ENCODE measurements around the gene CMBL. TPM values are rescaled to one million over a fixed set of nuclear protein-coding genes. Genes with fewer than 3 reads are reported as not detected.

Gene CMBL
- total RNA-seq, 4 donors from 2014 or later, result 10.3 to 32.0 (median 23.4) TPM

DNA sequence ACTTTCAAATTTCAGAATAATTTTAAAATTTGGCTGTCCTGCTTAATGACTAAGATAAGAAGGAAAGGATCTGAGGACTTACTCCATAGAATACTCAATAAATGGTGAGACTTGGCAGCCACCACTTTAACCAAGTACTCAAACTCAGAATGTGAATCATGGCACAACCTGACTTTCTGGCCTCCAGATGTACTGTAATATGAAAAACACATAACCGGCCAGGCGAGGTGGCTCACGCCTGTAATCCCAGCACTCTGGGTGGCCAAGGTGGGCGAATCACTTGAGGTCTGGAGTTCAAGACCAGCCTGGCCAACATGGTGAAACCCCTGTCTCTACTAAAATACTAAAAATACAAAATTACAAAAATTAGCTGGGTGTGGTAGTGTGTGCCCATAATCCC lies 35.8 kb upstream of the CMBL start:
- intact Hi-C loops (cut with DNase I), result no loop called here
- 90 to 93% methylated on average over 4 of the region's 4 CpGs for WGBS, 2 donors
- no peak overlapping the region for H3K27ac ChIP-seq

DNA sequence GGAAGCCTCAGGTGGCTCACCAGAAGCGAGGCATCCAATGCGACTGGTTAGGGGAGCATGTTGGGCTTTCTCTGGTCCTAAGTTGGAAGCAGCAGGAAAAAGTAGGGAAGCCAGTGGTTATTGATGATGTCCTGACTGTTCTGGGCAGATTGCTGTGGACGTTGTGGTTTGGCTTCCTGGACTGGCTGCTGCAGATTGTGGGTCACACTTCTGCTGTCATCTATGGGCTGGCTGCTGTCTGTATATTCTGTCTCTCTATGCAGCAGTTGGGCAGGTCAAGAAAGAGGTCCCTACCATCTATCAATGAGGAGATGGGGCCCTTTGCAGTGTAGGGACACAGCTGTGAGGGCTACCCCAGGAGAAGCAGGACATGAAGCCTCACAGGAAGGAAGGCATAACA lies 32.3 kb upstream of the CMBL start:
- intact Hi-C loops (cut with DNase I), result no loop called here
- no peak for DNase-seq
- Histone ChIP-seq H3K9me3 (no peaks in the 10 kb centered on the region), H3K4me3 (replicated peaks in 1 of 3) (no peak overlapping the region), H3K4me1 (no peaks in the 10 kb centered on the region), H3K27ac (no peak overlapping the region), H3K36me3 (no peaks in the 10 kb centered on the region), H3K27me3 (no peaks in the 10 kb centered on the region)
- 70 to 89% methylated on average over 3 of the region's 3 CpGs for WGBS, 2 donors
- no peak for TF ChIP-seq POLR2A (IDR thresholded peaks at IDR 0.05)
- TF ChIP-seq, protein P1, sequence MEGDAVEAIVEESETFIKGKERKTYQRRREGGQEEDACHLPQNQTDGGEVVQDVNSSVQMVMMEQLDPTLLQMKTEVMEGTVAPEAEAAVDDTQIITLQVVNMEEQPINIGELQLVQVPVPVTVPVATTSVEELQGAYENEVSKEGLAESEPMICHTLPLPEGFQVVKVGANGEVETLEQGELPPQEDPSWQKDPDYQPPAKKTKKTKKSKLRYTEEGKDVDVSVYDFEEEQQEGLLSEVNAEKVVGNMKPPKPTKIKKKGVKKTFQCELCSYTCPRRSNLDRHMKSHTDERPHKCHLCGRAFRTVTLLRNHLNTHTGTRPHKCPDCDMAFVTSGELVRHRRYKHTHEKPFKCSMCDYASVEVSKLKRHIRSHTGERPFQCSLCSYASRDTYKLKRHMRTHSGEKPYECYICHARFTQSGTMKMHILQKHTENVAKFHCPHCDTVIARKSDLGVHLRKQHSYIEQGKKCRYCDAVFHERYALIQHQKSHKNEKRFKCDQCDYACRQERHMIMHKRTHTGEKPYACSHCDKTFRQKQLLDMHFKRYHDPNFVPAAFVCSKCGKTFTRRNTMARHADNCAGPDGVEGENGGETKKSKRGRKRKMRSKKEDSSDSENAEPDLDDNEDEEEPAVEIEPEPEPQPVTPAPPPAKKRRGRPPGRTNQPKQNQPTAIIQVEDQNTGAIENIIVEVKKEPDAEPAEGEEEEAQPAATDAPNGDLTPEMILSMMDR (IDR thresholded peaks at IDR 0.05), result no peak

More for the DNA sequence above, 35.8 kb upstream of the CMBL start:
- H3K27me3 ChIP-seq, result no peaks in the 10 kb centered on the region
- no peak overlapping the region for H3K4me3 ChIP-seq (replicated peaks in 1 of 3)
- no peaks in the 10 kb centered on the region for H3K9me3 ChIP-seq
- no peak for TF ChIP-seq POLR2A (IDR thresholded peaks at IDR 0.05)
- TF ChIP-seq, protein P1 (IDR thresholded peaks at IDR 0.05), result no peak
- no peaks in the 10 kb centered on the region for H3K4me1 ChIP-seq
- DNase-seq, result no peak
- H3K36me3 ChIP-seq, result no peaks in the 10 kb centered on the region

DNA sequence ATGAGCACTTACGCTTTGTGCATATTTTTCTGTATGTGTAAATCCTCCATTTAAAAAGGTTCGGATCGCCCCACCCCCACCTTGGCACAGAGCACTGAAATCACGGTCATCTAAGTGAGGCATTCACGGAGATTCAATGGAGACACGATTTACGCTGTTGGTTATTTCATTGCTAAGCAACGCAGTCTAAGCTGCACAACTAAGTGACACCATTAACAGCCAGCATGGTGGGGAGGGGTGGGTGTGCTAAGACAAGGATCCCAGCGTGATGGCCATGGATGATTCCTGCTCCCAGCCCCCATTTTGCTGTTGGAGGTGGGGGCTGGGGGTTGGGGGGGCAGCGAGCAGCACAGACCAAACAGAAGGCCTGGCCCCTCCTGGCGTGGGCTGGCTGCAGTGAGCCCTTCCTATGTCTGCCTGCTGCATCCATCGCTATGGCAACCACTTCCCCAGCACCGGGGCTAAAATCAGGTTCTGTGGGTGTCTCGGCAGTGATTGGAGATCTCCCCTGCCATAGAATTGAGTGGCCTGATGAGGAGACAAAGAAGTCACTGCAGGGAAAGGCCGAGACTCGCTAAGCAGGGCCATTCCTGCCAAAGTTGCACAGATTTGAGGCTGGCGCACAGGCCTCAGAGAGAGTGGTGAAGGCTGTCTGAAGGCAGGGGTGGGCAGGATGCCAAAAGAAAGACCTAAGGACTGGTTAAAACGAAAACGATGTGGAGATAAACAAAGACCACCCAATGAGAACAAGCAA lies 31.5 kb upstream of the CMBL start:
- H3K36me3 ChIP-seq, result no peaks in the 10 kb centered on the region
- no peak overlapping the region for H3K27ac ChIP-seq
- no peak for DNase-seq
- H3K27me3 ChIP-seq, result no peaks in the 10 kb centered on the region
- WGBS, 2 donors, result 67 to 69% methylated on average over 19 of the region's 19 CpGs
- no peak overlapping the region for H3K4me3 ChIP-seq (replicated peaks in 1 of 3)
- H3K4me1 ChIP-seq, result no peaks in the 10 kb centered on the region
- intact Hi-C loops (cut with DNase I), result no loop called here
- no peak for TF ChIP-seq POLR2A (IDR thresholded peaks at IDR 0.05)
- TF ChIP-seq, protein P1 (IDR thresholded peaks at IDR 0.05), result no peak
- no peaks in the 10 kb centered on the region for H3K9me3 ChIP-seq

- TF ChIP-seq, protein P1 (IDR thresholded peaks at IDR 0.05), result no peak
- TF ChIP-seq POLR2A (IDR thresholded peaks at IDR 0.05), result no peak
- H3K27ac ChIP-seq, result no peak overlapping the region
- no peaks in the 10 kb centered on the region for H3K27me3 ChIP-seq
- no peaks in the 10 kb centered on the region for H3K36me3 ChIP-seq
- intact Hi-C loops (cut with DNase I), result no loop called here
- H3K4me3 ChIP-seq (replicated peaks in 1 of 3), result no peak overlapping the region
- H3K4me1 ChIP-seq, result no peaks in the 10 kb centered on the region
- WGBS, 2 donors, result 90 to 100% methylated on average over 2 of the region's 2 CpGs
- DNase-seq, result no peak
- no peaks in the 10 kb centered on the region for H3K9me3 ChIP-seq
Observed at GRCh38 chr5:10338686-10339057, 31.0 kb upstream of the CMBL start.

DNA sequence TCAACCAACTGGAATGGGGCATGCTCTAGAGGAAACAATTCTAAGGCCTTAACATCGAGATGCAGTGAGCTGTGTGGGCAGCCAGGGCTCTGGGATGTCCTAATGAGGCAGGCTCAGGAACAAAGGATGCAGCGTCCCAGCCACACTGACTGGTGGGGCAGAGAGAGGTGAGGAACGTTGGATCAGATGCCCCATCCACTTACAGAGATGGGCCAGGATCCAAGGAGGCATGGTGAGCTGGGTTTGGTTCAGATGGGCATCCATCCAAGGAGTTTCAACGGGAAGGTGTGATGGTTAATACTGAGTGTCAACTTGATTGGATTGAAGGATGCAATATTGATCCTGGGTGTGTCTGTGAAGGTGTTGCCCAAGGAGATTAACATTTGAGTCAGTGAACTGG lies 30.3 kb upstream of the CMBL start:
- TF ChIP-seq POLR2A (IDR thresholded peaks at IDR 0.05), result no peak
- TF ChIP-seq, protein P1 (IDR thresholded peaks at IDR 0.05), result no peak
- H3K9me3 ChIP-seq, result no peaks in the 10 kb centered on the region
- H3K4me1 ChIP-seq, result peaks cover 1 to 4% of the 10 kb centered on the region in 2 donors
- H3K36me3 ChIP-seq, result no peaks in the 10 kb centered on the region
- no peak overlapping the region for H3K4me3 ChIP-seq (replicated peaks in 1 of 3)
- 67 to 69% methylated on average over 4 of the region's 4 CpGs for WGBS, 2 donors
- no peaks in the 10 kb centered on the region for H3K27me3 ChIP-seq
- intact Hi-C loops (cut with DNase I), result no loop called here
- H3K27ac ChIP-seq, result no peak overlapping the region
- no peak for DNase-seq

All from thyroid gland (tissue), 4 donors.